Neural progenitor cell (in vitro differentiated cells): Measurements from ENCODE around the gene ANKS3.

ENCODE experiments used
- EZH2phosphoT487 ChIP-seq: fragments of 200-600 bp; sonication (generic); IDR thresholded peaks from 2 replicates; pipeline ENCODE4 v1.6.1; 2017; ENCODE audit warnings: antibody characterized with exemption
- TF ChIP-seq, protein P1 (sequence below): fragments of 200-600 bp; sonication (generic); IDR thresholded peaks from 2 replicates; pipeline ENCODE4 v1.5.1; 2017; ENCODE audit warnings: antibody characterized with exemption, mild to moderate bottlenecking

DNA sequence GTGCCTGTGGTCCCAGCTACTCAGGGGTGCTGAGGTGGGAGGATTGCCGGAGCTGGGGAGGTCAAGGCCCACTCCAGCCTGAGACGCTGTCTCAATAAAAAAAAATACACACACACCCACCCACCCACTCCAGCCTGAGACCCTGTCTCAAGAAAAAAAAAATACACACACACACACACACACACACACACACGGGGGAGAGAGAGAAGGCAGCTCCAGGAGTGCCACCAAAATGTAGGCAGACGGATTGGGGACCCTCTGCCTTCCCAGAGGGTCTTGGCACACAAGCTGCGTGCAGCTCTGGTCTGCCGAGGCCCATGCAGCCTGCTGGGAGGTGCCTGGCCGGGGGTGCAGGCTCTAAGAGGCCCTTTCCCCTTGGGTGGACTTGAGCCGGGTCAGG, 46.7 kb downstream of the ANKS3 start:
- no peak for TF ChIP-seq EZH2phosphoT487
- TF ChIP-seq, protein P1, sequence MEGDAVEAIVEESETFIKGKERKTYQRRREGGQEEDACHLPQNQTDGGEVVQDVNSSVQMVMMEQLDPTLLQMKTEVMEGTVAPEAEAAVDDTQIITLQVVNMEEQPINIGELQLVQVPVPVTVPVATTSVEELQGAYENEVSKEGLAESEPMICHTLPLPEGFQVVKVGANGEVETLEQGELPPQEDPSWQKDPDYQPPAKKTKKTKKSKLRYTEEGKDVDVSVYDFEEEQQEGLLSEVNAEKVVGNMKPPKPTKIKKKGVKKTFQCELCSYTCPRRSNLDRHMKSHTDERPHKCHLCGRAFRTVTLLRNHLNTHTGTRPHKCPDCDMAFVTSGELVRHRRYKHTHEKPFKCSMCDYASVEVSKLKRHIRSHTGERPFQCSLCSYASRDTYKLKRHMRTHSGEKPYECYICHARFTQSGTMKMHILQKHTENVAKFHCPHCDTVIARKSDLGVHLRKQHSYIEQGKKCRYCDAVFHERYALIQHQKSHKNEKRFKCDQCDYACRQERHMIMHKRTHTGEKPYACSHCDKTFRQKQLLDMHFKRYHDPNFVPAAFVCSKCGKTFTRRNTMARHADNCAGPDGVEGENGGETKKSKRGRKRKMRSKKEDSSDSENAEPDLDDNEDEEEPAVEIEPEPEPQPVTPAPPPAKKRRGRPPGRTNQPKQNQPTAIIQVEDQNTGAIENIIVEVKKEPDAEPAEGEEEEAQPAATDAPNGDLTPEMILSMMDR: no peak
